Mucosa of gallbladder (tissue), 1 donor: ENCODE data around the gene HEPACAM2. TPM values are rescaled to one million over a fixed set of nuclear protein-coding genes. Genes with fewer than 3 reads are reported as not detected.

Experiments used
- DNase-seq: peaks from one replicate; pipeline ENCODE4 v3.0.0-alpha.2; 2020; ENCODE audit warnings: low spot score
- total RNA-seq: library from RNA; stranded (reverse); gene quantifications from one replicate; pipeline ENCODE4 v1.2.1, GENCODE V29; 2021
- donor health status: DM: no; HTN: no; CAD: no.

The HEPACAM2 gene
- total RNA-seq, 1 donor from 2014 or later, result 1.2 TPM

- no peak for DNase-seq
Measured at GRCh38 chr7:93202594-93203250, 23.5 kb downstream of the HEPACAM2 start.

- no peak for DNase-seq
Measured at GRCh38 chr7:93198472-93198871, 27.8 kb downstream of the HEPACAM2 start.

GRCh38 chr7:93196336-93196735, 29.9 kb downstream of the HEPACAM2 start:
- DNase-seq, result no peak

GRCh38 chr7:93194386-93194785, 31.9 kb downstream of the HEPACAM2 start:
- no peak for DNase-seq

DNA sequence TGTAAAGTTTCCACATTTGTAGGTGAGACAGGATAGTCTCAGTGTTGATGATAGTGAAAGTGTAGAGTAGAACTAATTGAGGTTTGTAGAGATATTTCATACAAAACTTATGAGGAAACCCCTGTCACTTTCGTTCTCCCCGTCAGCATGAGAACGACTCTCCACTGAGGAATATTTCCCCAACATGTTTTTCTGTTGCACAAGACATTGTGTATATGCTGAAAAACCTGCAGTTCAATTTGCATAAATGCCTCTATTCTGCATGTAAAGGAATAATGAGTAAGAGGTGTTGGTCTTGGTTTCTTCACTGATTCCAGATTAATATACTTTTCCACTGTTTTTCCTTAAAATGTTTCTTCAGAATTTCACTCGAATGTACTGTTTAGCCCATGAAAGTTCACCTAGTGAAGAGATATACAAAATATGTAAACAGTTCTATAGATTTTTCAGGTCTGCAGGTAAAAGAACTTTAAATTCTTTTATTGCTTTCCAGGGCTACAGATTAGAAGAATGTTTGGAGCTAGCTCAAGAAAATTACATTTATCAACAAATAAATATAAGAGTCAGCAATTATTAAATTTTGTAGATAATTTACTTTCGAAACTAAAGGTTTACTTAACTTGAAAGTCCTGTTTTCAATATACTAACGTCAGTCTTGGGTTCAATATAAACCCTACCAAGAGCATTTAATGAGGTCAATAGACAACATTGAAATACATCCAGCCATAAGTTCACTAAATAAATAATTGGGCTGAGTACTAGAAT, 37.2 kb downstream of the HEPACAM2 start:
- no peak for DNase-seq

DNA sequence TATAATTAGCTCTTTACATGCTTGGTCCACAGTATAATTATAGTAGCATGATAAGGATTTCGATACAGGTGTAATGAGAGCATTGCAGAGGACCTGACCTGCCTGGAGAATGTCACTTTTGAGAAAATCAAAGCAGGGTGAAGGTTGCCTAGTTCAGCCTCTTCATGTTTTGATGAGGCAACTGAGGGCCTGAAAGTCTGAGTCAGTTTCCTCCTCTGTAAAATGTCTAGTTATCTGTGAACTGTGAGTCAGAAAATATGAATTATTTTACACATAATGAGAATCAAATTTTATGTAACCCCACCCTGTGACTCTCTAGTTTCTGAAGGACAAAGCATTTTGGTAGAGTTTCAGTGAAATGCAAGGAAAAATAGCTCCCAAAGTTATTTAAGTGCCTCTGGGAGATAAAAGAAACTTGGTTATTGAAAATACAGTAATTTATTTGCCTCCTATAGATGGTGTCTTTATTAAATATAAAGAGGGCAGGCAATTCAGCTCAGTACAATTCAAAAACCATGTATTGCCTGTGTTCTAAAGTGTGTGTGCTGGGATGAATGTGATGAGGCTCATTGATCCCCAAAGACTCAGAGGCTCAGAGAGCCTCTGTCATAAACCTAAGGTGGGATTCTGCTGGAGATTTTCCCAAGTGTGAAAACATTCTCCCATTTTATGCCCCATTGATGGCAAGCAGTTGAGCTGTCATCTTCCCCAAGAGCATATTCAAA, 40.8 kb downstream of the HEPACAM2 start:
- DNase-seq, result no peak

GRCh38 chr7:93179173-93179572, 47.1 kb downstream of the HEPACAM2 start:
- no peak for DNase-seq

GRCh38 chr7:93178213-93178612, 48.1 kb downstream of the HEPACAM2 start:
- DNase-seq, result no peak

- no peak for DNase-seq
Measured at GRCh38 chr7:93176992-93177580, 49.2 kb downstream of the HEPACAM2 start.

- no peak for DNase-seq
Measured at GRCh38 chr7:93175219-93175618, 51.0 kb downstream of the HEPACAM2 start.

DNA sequence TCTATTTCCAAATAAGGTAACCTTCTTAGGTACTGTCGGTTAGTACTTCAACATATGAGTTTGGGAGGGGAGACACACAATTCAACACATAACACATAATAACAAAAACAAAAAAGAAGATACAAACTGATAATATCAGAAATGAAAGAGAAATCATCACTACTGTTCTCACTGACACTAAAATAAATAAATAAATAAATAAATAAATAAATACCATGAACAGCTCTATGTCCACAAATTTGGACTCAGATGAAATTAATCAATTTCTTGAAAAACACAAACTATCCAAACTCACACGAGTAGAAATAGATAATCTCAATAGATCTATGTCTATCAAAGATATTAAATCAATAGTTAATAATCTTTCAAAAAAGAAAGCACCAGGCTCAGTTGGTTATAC, 53.6 kb downstream of the HEPACAM2 start:
- DNase-seq, result no peak

DNA sequence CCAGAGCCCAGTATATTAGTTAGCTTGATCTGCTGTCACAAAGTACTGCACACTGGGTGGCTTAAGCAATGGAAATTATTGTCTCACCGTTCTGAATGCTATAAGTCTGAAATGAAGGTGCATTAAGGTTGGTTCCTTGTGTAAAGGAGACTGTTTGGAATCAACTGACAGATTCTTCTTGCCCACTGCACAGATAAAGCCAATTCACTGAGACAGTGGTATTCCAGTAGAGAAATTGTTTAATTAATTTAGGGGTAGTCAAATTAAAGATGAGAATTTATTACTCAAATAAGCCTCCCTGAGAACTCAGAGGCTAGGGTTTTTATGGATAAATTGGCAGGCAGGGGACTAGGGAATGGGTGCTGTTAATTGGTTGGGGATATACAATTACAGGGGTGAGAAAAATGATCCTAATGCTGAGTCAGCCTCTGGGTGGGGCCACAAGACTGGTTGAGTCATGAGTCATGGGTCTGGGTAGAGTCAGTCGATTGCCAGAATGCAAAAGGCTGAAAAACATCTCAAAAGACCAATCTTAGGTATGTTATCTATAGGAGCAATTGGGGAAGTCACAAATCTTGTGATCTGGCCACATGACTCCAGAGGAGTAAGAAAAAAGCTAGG, 54.6 kb downstream of the HEPACAM2 start:
- DNase-seq, result no peak

DNA sequence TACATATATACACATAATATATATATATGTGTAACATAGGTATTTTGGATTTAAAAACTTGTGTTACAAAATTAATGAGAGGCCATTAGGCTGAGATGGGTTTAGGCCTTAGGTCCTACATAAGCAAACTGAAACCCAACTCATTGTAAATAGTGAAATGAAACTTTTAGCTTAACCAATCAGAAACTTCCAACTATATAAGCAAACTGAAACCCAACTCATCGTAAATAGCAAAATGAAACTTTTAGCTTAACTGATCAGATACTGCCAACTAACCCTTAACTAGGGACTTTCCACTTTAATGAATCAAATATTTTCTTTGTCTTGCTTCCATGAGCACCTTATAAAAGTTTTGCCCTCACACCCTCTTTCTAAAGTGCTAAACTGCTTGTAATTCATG, 60.8 kb downstream of the HEPACAM2 start:
- no peak for DNase-seq

DNA sequence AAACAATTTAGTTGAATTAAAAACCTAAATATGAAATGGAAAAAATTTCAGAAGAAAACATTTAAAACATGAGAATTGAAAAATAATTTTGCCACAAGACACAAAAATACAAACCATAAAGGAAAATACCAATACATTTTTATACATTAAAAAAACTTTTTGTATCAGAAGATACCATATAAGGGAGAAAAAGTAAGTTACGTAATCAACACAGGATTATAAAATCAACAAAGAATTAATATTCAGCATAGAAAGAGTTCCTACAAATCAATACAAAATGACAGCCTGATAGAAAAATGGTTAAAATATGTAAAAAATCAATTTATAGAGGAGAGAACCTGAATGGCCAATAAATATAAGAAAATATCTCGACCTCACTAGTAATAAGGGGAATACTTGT, 61.5 kb downstream of the HEPACAM2 start:
- no peak for DNase-seq

- no peak for DNase-seq
Measured at GRCh38 chr7:93161181-93161762, 65.0 kb downstream of the HEPACAM2 start.

DNA sequence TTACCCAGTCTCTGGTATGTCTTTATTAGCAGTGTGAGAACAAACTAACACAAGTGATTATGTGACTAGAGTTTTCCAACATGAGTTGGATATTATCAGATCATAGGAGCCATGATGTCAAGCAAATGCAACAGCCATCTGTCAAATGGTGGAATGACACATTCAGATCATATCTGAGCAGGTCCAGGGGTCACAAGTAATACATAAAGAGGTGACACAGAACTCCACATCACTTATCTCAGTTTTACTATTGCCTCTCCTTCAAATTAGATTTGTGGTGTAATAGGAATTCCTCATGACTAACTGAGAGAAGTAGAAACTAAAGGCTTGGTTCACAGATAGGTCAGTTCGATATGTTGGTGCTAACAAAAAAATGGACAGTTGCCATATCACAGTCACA, 65.9 kb downstream of the HEPACAM2 start:
- DNase-seq, result no peak

DNA sequence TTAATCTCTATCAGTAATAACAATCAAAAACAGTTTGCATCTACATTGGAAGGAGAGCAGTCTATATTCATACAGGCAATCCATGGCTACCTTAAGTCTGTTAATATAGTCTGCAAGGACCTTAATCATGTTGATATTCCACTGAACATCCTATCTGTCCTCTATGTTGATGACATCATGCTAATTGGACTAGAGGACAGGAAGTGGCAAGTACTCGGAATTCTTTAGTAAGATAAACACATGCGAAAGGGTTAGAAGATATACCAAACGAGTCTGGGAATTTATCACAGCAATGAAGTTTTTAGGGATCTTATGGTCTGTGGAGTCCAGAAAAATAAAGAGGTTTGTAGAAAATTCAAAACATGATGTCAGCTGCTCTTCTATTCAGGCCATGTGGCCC, 66.8 kb downstream of the HEPACAM2 start:
- no peak for DNase-seq

- DNase-seq, result no peak
Measured at GRCh38 chr7:93156884-93157283, 69.4 kb downstream of the HEPACAM2 start.

DNA sequence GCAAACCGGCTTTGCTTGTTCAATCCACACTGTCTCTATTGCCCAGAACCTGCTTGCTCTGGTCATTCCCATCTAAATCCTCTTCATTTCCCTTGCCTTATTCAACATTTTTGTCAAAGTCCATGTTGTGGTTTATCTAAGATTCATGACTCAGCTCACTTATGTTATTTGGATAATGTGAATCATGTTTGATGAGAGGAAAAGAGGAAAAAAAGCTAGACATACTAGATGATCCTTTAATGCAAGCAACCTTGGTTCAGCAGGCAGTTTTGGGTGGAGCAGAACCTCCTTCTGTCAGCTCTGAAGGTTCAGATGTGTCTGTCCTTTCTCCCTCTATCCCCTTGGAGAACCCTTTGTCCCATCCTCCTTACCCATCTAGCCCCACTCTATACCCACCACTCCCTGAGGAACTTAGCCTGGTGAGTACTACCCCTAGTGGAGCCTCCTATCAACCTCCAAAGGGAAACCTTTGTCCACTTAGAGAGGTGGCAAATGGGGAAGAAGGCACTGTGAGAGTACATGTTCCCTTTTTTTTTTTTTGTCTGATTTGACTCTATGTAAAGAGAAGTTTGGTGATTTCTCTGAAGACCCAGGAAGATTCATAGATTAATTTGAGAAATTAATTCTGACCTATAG, 76.0 kb downstream of the HEPACAM2 start:
- no peak for DNase-seq

DNA sequence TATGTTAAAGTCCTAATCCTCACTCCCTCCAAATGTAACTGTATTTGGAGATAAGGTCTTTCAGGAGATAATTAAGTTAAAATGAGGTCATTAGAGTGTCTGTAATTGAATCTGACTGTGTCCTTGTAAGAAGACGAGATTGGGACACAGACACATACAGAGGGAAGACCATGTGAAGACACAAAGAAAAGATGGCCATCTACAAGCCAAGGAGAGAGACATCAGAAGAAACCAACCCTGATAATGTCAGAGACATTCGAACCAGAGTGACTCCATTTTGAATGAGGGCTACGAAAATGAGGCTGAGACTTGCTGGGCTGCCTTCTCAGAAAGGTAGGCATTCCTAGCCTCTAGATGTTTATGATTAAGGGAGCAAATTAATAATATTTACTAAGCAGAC, 77.5 kb downstream of the HEPACAM2 start:
- DNase-seq, result no peak

DNA sequence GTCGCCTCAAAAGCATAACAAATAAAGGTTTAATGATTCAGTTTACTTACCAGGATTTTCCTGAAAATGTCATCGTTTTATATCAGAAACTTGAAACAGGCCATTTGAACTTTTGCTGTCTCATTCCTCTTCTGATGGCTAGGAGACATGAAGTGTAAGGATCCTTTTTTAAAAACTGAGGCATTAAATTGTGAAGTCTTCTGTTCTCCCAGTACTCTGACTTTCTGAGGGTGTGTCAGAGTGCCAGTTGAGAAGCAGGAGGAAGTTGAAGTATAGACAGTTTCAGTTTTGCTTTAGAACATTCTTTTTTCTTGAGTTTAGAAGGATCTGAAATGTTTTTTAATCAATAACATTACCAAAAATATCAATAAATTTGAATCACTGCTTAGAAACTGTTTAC, 78.1 kb downstream of the HEPACAM2 start, which contains the start of gene SAMD9L:
SAMD9L (minus strand) TSS at position 242 of the 400 bp plus-strand sequence. CDS start 12,414 bp downstream, outside the sequence.
- no peak for DNase-seq
